AG10803 (cell line): ENCODE results near the gene NINL.

Source experiments
- DNase-seq: peaks from one replicate; pipeline ENCODE4 v3.0.0; 2010; ENCODE audit warnings: low read depth
- H3K4me3 ChIP-seq: 2 replicates; pipeline ENCODE4 v1.5.1; 2011; ENCODE audit warnings: mild to moderate bottlenecking, low read length, control low read depth
- CTCF ChIP-seq: conservative IDR thresholded peaks from 2 replicates; pipeline ENCODE4 v1.5.1; 2011; ENCODE audit warnings: mild to moderate bottlenecking, low read length, control low read depth, inconsistent platforms

The NINL gene

GRCh38 chr20:25623736-25624499, 38.6 kb upstream of the NINL start, which contains the start of gene NANP:
Gene NANP, minus strand, starts transcription at chr20:25624014. Its CDS starts 66 bp downstream, at chr20:25623948.
- H3K4me3 ChIP-seq = peak within 1 kb of the TSS; percentile 88
- TF ChIP-seq CTCF = no peak
- peak; percentile 98 for DNase-seq

- DNase-seq = peak; percentile 40
- no peak for TF ChIP-seq CTCF
- peak overlapping the region; percentile 88 for H3K4me3 ChIP-seq
Observed at GRCh38 chr20:25623225-25623735, 37.9 kb upstream of the NINL start.

GRCh38 chr20:25622450-25623224, 37.3 kb upstream of the NINL start:
- no peak for TF ChIP-seq CTCF
- no peak for DNase-seq
- H3K4me3 ChIP-seq = peak overlapping the region; percentile 88

GRCh38 chr20:25622049-25622448, 36.7 kb upstream of the NINL start:
- no peak for DNase-seq
- no peak for TF ChIP-seq CTCF
- H3K4me3 ChIP-seq = no peak overlapping the region

- TF ChIP-seq CTCF = no peak
- no peak overlapping the region for H3K4me3 ChIP-seq
- no peak for DNase-seq
Observed at GRCh38 chr20:25619514-25619913, 34.2 kb upstream of the NINL start.

- no peak for TF ChIP-seq CTCF
- no peak overlapping the region for H3K4me3 ChIP-seq
- DNase-seq = no peak
Observed at GRCh38 chr20:25608774-25609173, 23.4 kb upstream of the NINL start.
